GM12864 (cell line): ENCODE data around the gene CDH23.

ENCODE experiments used
- DNase-seq: peaks from one replicate; pipeline ENCODE4 v3.0.0-alpha.2; 2011; ENCODE audit warnings: low read depth
- H3K4me3 ChIP-seq: 2 replicates; pipeline ENCODE4 v1.5.1; 2011; ENCODE audit warnings: mild to moderate bottlenecking, low read depth, low read length, control low read depth
- TF ChIP-seq, protein P1 (sequence below): IDR thresholded peaks from 2 replicates; pipeline ENCODE4 v1.5.1; 2011; ENCODE audit warnings: low read depth, mild to moderate bottlenecking, moderate library complexity, low read length, control low read depth, inconsistent platforms; ENCODE audit errors: missing control alignments

CDH23 gene

DNA sequence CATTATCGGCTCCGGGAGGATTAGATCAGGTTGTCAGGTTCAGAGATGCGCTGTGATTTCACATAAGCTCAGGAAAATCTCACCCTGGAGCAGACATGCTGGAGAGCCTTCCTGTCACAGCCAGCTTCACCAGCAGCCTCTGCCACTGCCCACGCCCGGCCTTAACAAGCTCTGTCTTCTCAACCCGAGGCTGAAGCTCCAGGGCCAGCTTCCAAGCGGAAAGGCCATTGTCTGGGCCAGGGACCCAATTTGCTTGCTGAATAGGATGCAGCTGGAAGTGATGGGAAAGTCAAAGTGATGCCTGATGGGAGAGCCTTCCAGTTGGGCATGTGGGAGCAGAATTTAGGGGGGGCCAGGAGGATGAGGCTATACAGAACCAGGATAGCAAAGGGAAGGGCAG lies 286.6 kb downstream of the CDH23 start:
- TF ChIP-seq, protein P1, sequence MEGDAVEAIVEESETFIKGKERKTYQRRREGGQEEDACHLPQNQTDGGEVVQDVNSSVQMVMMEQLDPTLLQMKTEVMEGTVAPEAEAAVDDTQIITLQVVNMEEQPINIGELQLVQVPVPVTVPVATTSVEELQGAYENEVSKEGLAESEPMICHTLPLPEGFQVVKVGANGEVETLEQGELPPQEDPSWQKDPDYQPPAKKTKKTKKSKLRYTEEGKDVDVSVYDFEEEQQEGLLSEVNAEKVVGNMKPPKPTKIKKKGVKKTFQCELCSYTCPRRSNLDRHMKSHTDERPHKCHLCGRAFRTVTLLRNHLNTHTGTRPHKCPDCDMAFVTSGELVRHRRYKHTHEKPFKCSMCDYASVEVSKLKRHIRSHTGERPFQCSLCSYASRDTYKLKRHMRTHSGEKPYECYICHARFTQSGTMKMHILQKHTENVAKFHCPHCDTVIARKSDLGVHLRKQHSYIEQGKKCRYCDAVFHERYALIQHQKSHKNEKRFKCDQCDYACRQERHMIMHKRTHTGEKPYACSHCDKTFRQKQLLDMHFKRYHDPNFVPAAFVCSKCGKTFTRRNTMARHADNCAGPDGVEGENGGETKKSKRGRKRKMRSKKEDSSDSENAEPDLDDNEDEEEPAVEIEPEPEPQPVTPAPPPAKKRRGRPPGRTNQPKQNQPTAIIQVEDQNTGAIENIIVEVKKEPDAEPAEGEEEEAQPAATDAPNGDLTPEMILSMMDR, result no peak
- DNase-seq, result no peak
- H3K4me3 ChIP-seq, result no peak overlapping the region

DNA sequence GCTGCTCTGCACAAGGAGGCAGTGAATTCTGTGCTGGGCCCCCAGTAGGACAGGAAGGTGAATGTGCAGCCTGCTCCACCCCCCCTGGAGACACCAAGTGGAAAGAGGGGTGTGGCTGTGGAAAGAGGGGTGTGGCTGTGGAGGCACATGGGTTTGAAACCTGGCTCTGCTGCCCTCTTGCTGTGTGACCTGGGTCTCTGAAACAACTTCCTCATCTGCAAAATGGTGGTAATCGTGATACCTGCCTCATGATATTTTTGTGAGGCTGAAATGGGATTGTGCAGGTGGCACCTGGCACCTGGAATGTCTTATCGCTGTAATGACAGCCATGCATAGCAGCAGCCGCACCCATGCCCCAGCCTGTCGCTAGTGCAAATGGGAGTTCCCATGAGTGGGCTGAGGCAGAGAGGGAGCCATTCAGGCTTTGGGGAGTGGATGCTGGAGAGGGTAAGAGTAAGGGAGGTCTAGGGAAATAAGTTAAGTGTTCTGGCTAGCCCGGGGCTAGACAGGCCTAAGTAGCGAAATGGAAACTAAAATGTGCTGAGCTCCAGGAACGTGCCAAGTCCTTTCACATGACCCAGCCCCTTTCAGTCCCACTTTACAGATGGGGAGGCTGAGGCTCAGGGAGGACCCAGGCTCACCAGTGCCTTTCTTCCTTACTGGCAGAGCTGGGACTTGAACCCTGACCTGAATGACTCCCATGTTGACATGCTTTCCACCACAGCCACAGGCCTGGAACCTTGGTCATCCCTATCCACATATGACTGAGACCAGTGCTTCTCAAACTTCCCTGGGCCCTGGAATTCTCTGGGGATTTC lies 287.8 kb downstream of the CDH23 start:
- TF ChIP-seq, protein P1, result no peak
- no peak for DNase-seq
- H3K4me3 ChIP-seq, result no peak overlapping the region

DNA sequence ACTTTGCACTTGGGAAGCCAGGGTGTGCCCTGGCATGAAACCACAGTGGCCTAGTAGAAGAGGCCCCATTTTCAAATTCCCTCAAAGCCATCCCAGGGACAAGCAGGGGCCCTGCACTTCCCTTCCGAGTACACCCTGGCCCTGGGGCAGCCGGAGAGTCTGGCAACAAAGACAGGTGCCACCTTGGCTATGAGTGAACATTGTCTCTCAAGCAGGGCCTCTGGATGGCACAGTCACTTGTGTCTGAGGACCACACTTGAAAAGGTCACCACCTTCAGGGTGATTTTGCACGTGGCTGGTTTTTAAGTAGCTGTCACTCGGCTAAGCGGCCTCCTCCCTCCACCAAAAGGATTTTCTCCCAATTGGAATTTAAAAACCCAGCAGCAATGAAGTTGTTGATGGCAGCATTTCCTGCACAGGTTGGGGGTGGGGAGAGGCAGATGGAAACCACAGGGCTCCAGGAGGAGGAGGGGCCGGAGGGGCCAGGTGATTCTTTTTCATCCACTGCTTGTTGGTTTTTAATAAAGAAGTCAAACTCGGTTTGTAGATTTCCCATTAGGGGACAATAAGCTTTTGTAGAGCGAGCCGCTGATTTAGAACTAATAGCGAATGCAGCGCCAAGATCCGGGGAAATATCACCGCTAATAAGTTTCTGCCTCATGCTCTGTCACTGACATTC lies 289.0 kb downstream of the CDH23 start:
- DNase-seq, result no peak

GRCh38 chr10:71687077-71687476 lies 290.4 kb downstream of the CDH23 start:
- TF ChIP-seq, protein P1, result no peak
- no peak for DNase-seq

More for the DNA sequence above, 289.0 kb downstream of the CDH23 start:
- TF ChIP-seq, protein P1, result no peak
- no peak overlapping the region for H3K4me3 ChIP-seq

GRCh38 chr10:71687480-71687879 lies 290.8 kb downstream of the CDH23 start:
- TF ChIP-seq, protein P1, result no peak
- DNase-seq, result no peak

More at GRCh38 chr10:71687077-71687476, 290.4 kb downstream of the CDH23 start:
- no peak overlapping the region for H3K4me3 ChIP-seq

GRCh38 chr10:71688256-71688655 lies 291.5 kb downstream of the CDH23 start:
- TF ChIP-seq, protein P1, result no peak
- no peak overlapping the region for H3K4me3 ChIP-seq
- DNase-seq, result no peak

More at GRCh38 chr10:71687480-71687879, 290.8 kb downstream of the CDH23 start:
- no peak overlapping the region for H3K4me3 ChIP-seq
